ENCODE data around the gene CD160. TPM values are rescaled to one million over a fixed set of nuclear protein-coding genes. Genes with fewer than 3 reads are reported as not detected.

The CD160 gene
- total RNA-seq, 4 donors from 2014 or later: not detected

DNA sequence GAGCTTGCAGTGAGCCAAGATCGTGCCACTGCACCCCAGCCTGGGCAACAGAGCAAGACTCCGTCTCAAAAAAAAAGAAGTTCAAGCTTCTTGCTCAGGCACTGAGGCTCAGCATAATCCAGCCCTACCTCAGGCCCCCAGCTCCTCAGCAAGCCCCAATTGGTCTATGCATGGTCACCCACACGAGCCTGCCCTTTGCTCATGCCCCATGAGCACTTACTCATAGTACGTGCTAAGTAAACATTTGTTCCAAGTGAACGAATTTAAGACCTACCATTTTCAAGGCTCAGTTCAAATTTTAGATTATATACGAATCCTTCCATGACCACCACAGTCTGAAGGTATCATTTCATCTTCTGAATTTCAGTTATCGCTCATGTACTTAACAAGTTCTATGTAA, 16.5 kb upstream of the CD160 start:
- no peaks in the 10 kb centered on the region for H3K27me3 ChIP-seq
- H3K36me3 ChIP-seq: no peaks in the 10 kb centered on the region
- TF ChIP-seq, protein P1, sequence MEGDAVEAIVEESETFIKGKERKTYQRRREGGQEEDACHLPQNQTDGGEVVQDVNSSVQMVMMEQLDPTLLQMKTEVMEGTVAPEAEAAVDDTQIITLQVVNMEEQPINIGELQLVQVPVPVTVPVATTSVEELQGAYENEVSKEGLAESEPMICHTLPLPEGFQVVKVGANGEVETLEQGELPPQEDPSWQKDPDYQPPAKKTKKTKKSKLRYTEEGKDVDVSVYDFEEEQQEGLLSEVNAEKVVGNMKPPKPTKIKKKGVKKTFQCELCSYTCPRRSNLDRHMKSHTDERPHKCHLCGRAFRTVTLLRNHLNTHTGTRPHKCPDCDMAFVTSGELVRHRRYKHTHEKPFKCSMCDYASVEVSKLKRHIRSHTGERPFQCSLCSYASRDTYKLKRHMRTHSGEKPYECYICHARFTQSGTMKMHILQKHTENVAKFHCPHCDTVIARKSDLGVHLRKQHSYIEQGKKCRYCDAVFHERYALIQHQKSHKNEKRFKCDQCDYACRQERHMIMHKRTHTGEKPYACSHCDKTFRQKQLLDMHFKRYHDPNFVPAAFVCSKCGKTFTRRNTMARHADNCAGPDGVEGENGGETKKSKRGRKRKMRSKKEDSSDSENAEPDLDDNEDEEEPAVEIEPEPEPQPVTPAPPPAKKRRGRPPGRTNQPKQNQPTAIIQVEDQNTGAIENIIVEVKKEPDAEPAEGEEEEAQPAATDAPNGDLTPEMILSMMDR (IDR thresholded peaks at IDR 0.05 in 4 of 5, conservative IDR thresholded peaks at IDR 0.05 in 1 of 5): no peak
- TF ChIP-seq POLR2A (IDR thresholded peaks at IDR 0.05): no peak
- no peak for DNase-seq
- H3K27ac ChIP-seq: no peak overlapping the region
- no peaks in the 10 kb centered on the region for H3K4me1 ChIP-seq
- intact Hi-C loops (cut with DNase I; ENCODE audit: low total_unique reads) (no loop called here), in situ Hi-C loops (cut with MboI; ENCODE audit: low sequenced_read_pairs in 4 of 4) (no loop called here)
- no peak overlapping the region for H3K4me3 ChIP-seq
- no peaks in the 10 kb centered on the region for H3K9me3 ChIP-seq
- no peak for ATAC-seq

DNA sequence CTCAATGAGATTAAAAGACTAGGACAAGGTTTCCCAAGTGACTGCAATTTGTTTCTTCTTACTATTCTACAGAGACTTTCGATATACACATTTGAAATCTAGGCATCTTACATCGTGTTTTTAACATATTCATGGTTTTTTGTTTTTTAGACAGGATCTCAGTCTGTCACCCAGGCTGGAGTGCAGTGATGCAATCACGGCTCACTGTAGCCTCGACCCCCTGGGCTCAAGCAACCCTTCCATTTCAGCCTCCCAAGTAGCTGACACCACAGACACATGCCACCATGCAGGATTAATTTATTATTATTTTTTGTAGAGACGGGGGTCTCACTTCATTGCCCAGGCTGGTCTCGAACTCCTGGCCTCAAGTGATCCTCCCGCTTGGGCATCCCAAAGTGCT, 13.7 kb upstream of the CD160 start:
- Histone ChIP-seq H3K27me3 (no peaks in the 10 kb centered on the region), H3K27ac (no peak overlapping the region), H3K36me3 (no peaks in the 10 kb centered on the region), H3K4me1 (no peaks in the 10 kb centered on the region), H3K4me3 (no peak overlapping the region), H3K9me3 (no peaks in the 10 kb centered on the region)
- no peak for DNase-seq
- in situ Hi-C loops (cut with MboI; ENCODE audit: low sequenced_read_pairs in 4 of 4) (no loop called here), intact Hi-C loops (cut with DNase I; ENCODE audit: low total_unique reads) (no loop called here)
- no peak for ATAC-seq
- no peak for TF ChIP-seq POLR2A (IDR thresholded peaks at IDR 0.05)
- TF ChIP-seq, protein P1 (IDR thresholded peaks at IDR 0.05 in 4 of 5, conservative IDR thresholded peaks at IDR 0.05 in 1 of 5): no peak

DNA sequence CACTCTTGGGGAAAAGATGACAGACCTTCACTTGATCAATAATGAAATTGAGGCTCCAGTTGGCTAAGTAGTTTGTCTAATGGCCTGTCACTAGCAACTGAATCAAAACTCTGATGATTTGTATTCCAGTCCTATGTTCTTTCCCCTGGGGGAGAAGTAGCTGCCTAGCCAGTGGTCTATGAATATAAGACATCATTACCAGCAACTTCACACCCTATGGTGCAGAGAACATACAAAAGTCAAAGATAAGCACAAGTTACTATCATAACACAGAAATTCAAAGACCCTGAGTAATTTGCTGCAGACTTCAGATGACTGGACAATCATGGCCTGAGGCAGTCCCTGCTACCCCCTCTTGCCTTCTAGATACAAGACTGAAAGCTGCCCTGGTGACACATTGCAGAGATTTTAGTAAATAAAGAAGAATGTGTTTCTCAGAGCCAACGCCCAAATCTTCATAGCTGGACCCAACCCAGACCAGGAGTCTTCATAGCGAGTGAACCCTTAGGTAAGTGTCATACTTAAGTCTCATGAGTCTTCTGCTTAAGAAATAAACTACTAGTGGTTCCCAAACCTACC, 13.1 kb upstream of the CD160 start:
- in situ Hi-C loops (cut with MboI; ENCODE audit: low sequenced_read_pairs in 4 of 4) (no loop called here), intact Hi-C loops (cut with DNase I; ENCODE audit: low total_unique reads) (no loop called here)
- Histone ChIP-seq H3K36me3 (no peaks in the 10 kb centered on the region), H3K4me3 (no peak overlapping the region), H3K4me1 (no peaks in the 10 kb centered on the region), H3K27ac (no peak overlapping the region), H3K27me3 (no peaks in the 10 kb centered on the region), H3K9me3 (no peaks in the 10 kb centered on the region)
- TF ChIP-seq POLR2A (IDR thresholded peaks at IDR 0.05): no peak
- TF ChIP-seq, protein P1 (IDR thresholded peaks at IDR 0.05 in 4 of 5, conservative IDR thresholded peaks at IDR 0.05 in 1 of 5): no peak
- DNase-seq (no peak), ATAC-seq (no peak)

DNA sequence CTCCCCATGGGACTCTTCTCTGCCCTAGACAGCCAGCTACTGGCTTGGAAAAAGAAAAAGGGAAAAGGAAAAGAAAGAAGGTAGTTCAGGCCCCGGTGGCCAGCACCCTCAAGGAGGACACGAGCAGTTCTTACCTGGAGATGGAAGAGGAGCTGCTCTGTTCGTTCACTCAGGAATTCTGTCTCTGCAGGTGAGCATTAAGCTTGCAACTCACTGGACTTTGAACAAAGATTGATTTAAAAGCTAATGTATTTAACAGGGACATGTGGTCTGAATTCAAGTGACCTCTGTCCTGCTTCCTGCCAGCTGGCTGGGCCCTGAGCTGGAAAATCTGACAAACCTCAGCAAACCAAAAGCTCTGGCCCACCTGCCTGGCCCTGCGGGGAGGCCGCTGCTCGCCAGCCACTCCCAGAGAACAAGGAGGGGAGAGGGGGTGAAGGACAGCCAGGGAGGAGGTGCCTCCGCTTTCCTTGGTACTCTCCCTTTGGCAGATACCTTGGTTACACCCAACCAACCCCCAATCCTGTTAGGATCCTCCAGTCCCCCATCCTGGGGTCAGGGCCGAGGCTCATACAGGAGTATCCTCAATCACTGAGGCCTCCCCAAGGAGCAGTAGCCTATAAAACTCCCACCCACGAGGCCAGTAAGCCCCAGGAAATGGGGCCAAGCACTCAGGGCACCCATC, 12.0 kb upstream of the CD160 start, which contains the start of gene PDZK1:
TSS of gene PDZK1 (minus strand) at position 186 of the 685 bp plus-strand sequence. CDS start 19,347 bp downstream, outside the sequence.
- intact Hi-C loops (cut with DNase I; ENCODE audit: low total_unique reads) (no loop called here), in situ Hi-C loops (cut with MboI; ENCODE audit: low sequenced_read_pairs in 4 of 4) (no loop called here)
- TF ChIP-seq, protein P1 (IDR thresholded peaks at IDR 0.05 in 4 of 5, conservative IDR thresholded peaks at IDR 0.05 in 1 of 5): no peak
- no peak for TF ChIP-seq POLR2A (IDR thresholded peaks at IDR 0.05)
- Histone ChIP-seq H3K36me3 (no peaks in the 10 kb centered on the region), H3K4me1 (no peaks in the 10 kb centered on the region), H3K9me3 (no peaks in the 10 kb centered on the region), H3K4me3 (no peak within 1 kb of the TSS), H3K27ac (no peak within 1 kb of the TSS), H3K27me3 (no peaks in the 10 kb centered on the region)
- DNase-seq (no peak), ATAC-seq (no peak)
